ENCODE measurements around the gene GPS1. TPM values are rescaled to one million over a fixed set of nuclear protein-coding genes. Genes with fewer than 3 reads are reported as not detected.

GPS1 gene
- total and polyA plus RNA-seq, 2 of the 4 experiments (the other 2 are of a cell fraction), result 157 to 181 TPM

DNA sequence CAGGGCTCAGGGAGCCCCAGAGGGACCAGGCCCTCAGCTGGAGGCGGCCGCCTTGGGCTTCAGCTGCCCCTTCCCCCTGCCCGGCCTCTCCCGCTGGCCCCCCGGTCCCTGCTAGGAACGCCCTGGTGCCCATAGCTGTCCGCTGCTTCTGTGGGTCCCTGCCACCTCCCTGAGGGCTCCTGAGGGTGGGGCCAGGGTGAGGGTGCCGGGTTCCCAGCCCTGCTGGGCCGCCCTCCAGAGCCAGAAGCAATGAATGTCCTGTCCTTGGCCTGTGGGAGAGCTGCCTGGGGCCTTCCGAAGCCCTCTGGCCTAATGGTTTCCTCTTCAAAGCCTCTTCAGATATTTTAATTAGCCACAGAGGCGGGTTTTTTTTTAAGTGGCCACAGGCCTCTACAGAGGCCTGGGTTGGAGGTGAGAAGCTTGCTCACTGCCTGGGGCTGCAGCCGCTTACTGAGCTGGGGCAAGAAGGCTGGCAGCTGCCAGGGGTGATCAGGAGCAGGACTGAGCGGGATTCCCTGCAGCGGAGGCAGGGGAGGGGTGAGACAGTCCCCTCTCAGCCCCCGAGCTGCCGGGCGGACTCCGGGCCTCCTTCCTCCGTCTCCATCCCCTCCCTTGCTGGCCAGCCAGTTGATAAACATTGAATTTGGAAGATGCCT lies 38.9 kb upstream of the GPS1 start:
- ChIA-PET POLR2A (ENCODE audit: unreplicated experiment) (no interaction called here), CTCF (interaction anchor here (0.5 to 1.3 kb wide), 2 partner anchors 53 to 123 kb away, joined by 3 to 4 read pairs; no protein-coding TSS in a partner anchor)
- H3K4me1 ChIP-seq (ENCODE audit: control insufficient read depth, insufficient read depth, low read length), result no peaks in the 10 kb centered on the region
- in situ Hi-C loops (cut with MboI; ENCODE audit: low sequenced_read_pairs), result no loop called here
- BruUV-seq (replicated peaks), result no TSS peak
- H3K9ac ChIP-seq (ENCODE audit: low read depth, low read length), result no peak overlapping the region
- no peak overlapping the region for H3K18ac ChIP-seq (ENCODE audit: low read depth, low read length)
- H3K27me3 ChIP-seq (ENCODE audit: control insufficient read depth, insufficient read depth, low read length), result no peaks in the 10 kb centered on the region
- H3K9me3 ChIP-seq (ENCODE audit: control insufficient read depth, insufficient read depth, low read length), result no peaks in the 10 kb centered on the region
- H3K79me1 ChIP-seq (ENCODE audit: low read depth in 1 of 2, low read length in 2 of 2), result no peaks in the 10 kb centered on the region
- intact Hi-C loops (cut with micrococcal nuclease), result no loop called here
- no peak overlapping the region for H3K56ac ChIP-seq (ENCODE audit: extremely low read depth, insufficient read depth, low read length)
- H3K9me1 ChIP-seq (ENCODE audit: insufficient read depth, low read length), result no peaks in the 10 kb centered on the region
- H2AK9ac ChIP-seq (replicated peaks; ENCODE audit: low read depth, low read length, poor library complexity), result no peak overlapping the region
- H4K5ac ChIP-seq (ENCODE audit: low read depth, low read length), result no peak overlapping the region
- H4K20me1 ChIP-seq (ENCODE audit: insufficient read depth, low read length), result no peaks in the 10 kb centered on the region; the same call in 1 of the 2 replicates
- H3K23ac ChIP-seq (ENCODE audit: low read depth, low read length), result no peak overlapping the region
- no peak overlapping the region for H4K91ac ChIP-seq (ENCODE audit: insufficient read depth, low read depth, low read length)
- 88% methylated on average over 2 of the region's 19 CpGs; no CpG with 5 or more reads in 1 of the 2 experiments for WGBS, 2 experiments (ENCODE audit: extremely low coverage in 2 of 2, insufficient read length in 1 of 2)
- no peak overlapping the region for H2AK5ac ChIP-seq (ENCODE audit: low read depth, low read length)
- no peak for DNase-seq
- TF ChIP-seq MAFK (IDR thresholded peaks at IDR 0.05; ENCODE audit: low read depth, low read length) (no peak), POLR2A (IDR thresholded peaks at IDR 0.05; ENCODE audit: low read depth, low read length) (no peak), MAZ (IDR thresholded peaks at IDR 0.05; ENCODE audit: borderline replicate concordance, low read depth, low read length) (no peak), RCOR1 (IDR thresholded peaks at IDR 0.05; ENCODE audit: insufficient replicate concordance, low read length) (no peak), RAD21 (IDR thresholded peaks at IDR 0.05; ENCODE audit: low read length) (no peak), RFX5 (IDR thresholded peaks at IDR 0.05; ENCODE audit: low read depth, low read length) (no peak), NFE2L2 (IDR thresholded peaks at IDR 0.05; ENCODE audit: low read depth, low read length) (no peak), SMC3 (IDR thresholded peaks at IDR 0.05; ENCODE audit: low read depth, low read length) (no peak), CEBPB (IDR thresholded peaks at IDR 0.05; ENCODE audit: low read depth, low read length) (no peak), MXI1 (IDR thresholded peaks at IDR 0.05; ENCODE audit: borderline replicate concordance, low read depth, low read length) (no peak), FOS (IDR thresholded peaks at IDR 0.05; ENCODE audit: low read depth, low read length) (no peak), BHLHE40 (IDR thresholded peaks at IDR 0.05; ENCODE audit: low read depth, low read length) (no peak), CHD1 (IDR thresholded peaks at IDR 0.05; ENCODE audit: low read depth, low read length) (no peak)
- TF ChIP-seq, protein P1, sequence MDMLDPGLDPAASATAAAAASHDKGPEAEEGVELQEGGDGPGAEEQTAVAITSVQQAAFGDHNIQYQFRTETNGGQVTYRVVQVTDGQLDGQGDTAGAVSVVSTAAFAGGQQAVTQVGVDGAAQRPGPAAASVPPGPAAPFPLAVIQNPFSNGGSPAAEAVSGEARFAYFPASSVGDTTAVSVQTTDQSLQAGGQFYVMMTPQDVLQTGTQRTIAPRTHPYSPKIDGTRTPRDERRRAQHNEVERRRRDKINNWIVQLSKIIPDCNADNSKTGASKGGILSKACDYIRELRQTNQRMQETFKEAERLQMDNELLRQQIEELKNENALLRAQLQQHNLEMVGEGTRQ (IDR thresholded peaks at IDR 0.05; ENCODE audit: low read depth, low read length), result no peak
- TF ChIP-seq, protein P2, sequence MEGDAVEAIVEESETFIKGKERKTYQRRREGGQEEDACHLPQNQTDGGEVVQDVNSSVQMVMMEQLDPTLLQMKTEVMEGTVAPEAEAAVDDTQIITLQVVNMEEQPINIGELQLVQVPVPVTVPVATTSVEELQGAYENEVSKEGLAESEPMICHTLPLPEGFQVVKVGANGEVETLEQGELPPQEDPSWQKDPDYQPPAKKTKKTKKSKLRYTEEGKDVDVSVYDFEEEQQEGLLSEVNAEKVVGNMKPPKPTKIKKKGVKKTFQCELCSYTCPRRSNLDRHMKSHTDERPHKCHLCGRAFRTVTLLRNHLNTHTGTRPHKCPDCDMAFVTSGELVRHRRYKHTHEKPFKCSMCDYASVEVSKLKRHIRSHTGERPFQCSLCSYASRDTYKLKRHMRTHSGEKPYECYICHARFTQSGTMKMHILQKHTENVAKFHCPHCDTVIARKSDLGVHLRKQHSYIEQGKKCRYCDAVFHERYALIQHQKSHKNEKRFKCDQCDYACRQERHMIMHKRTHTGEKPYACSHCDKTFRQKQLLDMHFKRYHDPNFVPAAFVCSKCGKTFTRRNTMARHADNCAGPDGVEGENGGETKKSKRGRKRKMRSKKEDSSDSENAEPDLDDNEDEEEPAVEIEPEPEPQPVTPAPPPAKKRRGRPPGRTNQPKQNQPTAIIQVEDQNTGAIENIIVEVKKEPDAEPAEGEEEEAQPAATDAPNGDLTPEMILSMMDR (conservative IDR thresholded peaks at IDR 0.05; ENCODE audit: low read depth, low read length), result no peak
- TF ChIP-seq, protein P3, sequence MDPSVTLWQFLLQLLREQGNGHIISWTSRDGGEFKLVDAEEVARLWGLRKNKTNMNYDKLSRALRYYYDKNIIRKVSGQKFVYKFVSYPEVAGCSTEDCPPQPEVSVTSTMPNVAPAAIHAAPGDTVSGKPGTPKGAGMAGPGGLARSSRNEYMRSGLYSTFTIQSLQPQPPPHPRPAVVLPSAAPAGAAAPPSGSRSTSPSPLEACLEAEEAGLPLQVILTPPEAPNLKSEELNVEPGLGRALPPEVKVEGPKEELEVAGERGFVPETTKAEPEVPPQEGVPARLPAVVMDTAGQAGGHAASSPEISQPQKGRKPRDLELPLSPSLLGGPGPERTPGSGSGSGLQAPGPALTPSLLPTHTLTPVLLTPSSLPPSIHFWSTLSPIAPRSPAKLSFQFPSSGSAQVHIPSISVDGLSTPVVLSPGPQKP (IDR thresholded peaks at IDR 0.05; ENCODE audit: borderline replicate concordance, low read depth, low read length), result no peak
- H3K27ac ChIP-seq (ENCODE audit: insufficient read depth, low read length), result no peak overlapping the region
- no peak overlapping the region for H2BK120ac ChIP-seq (ENCODE audit: low read depth, low read length)
- dilution Hi-C loops (cut with HindIII; ENCODE audit: low sequenced_read_pairs, unreplicated experiment), result no loop called here
- H3K36me3 ChIP-seq (ENCODE audit: control insufficient read depth, insufficient read depth, low read length), result peaks cover 7% of the 10 kb centered on the region; the same call in 1 of the 2 replicates
- H4K8ac ChIP-seq (ENCODE audit: low read depth in 2 of 2, low read length in 2 of 2), result no peak overlapping the region
- H2AFZ ChIP-seq (replicated peaks; ENCODE audit: low read length, poor library complexity), result no peak overlapping the region
- H2BK15ac ChIP-seq (ENCODE audit: low read depth, low read length), result no peak overlapping the region
- H3K4me3 ChIP-seq (ENCODE audit: insufficient read depth, low read depth, low read length), result no peak overlapping the region
- no peak overlapping the region for H3K4ac ChIP-seq (ENCODE audit: low read depth, low read length)
- no peak overlapping the region for H2BK20ac ChIP-seq (ENCODE audit: low read depth, low read length)
- no peak overlapping the region for H2BK5ac ChIP-seq (ENCODE audit: low read depth, low read length, poor library complexity, severe bottlenecking)
- no peak for ATAC-seq (ENCODE audit: low read depth)
- H3K4me2 ChIP-seq (ENCODE audit: low read depth, low read length), result no peak overlapping the region
- no peak overlapping the region for H3K14ac ChIP-seq (replicated peaks; ENCODE audit: low read depth, low read length)

Measured in IMR-90 (cell line).